ENCODE data around the gene DECR2. TPM values are rescaled to one million over a fixed set of nuclear protein-coding genes. Genes with fewer than 3 reads are reported as not detected.
"Not testable (repeated sequence)": the region's sequence is repeated elsewhere in the genome, so short reads cannot be mapped to it uniquely, and the experiment has no call there.

Gene DECR2
- total and polyA plus RNA-seq, 12 donors = 7.0 to 26.0 (median 11.6) TPM

GRCh38 chr16:381789-382717, 19.6 kb upstream of the DECR2 start, which contains the start of gene PGAP6:
Gene PGAP6 (minus strand): TSS chr16:381978. CDS start chr16:381821, 157 bp downstream.
- peaks cover 0 to 56% (median 35%) of the 10 kb centered on the region in 9 donors for H3K4me1 ChIP-seq
- intact Hi-C loops (cut with DNase I) = loop anchor here in 1 of 10 donors (2.0 kb wide), 1 partner anchor 19 kb away; the partner anchor contains the start of gene DECR2

GRCh38 chr16:383326-384051, 18.2 kb upstream of the DECR2 start:
- peak overlapping the region in 8 of 10 donors; percentile 66 to 99 (median 90) for H3K4me3 ChIP-seq
- H3K9me3 ChIP-seq = no peaks in the 10 kb centered on the region
- peak overlapping the region in 9 of 10 donors; percentile 18 to 88 (median 59) for H3K27ac ChIP-seq
- H3K36me3 ChIP-seq = no peaks in the 10 kb centered on the region
- TF ChIP-seq CTCF (IDR thresholded peaks at IDR 0.05) = no peak
- WGBS, 2 donors = 44 to 51% methylated on average over 33 of the region's 33 CpGs
- ATAC-seq (peak in 5 of 8 donors; percentile 3 to 31 (median 14)), DNase-seq (peak in 1 of 2 donors; percentile 17)
- intact Hi-C loops (cut with DNase I) = loop anchor here in 1 of 10 donors (2.0 kb wide), 1 partner anchor 17 kb away; the partner anchor contains the start of gene DECR2
- H3K4me1 ChIP-seq = peaks cover 0 to 65% (median 40%) of the 10 kb centered on the region in 9 donors
- no peaks in the 10 kb centered on the region for H3K27me3 ChIP-seq

More at GRCh38 chr16:381789-382717, 19.6 kb upstream of the DECR2 start, which contains the start of gene PGAP6:
- peak; percentile 60 to 73 for DNase-seq
- peak within 1 kb of the TSS; percentile 85 to 99 (median 91) for H3K4me3 ChIP-seq
- peaks cover 0 to 8% (median 0%) of the 10 kb centered on the region in 9 donors for H3K36me3 ChIP-seq
- H3K9me3 ChIP-seq = no peaks in the 10 kb centered on the region
- TF ChIP-seq CTCF (IDR thresholded peaks at IDR 0.05) = no peak
- WGBS, 2 donors = 0 to 1% methylated on average over 39 to 122 of the region's 123 CpGs
- ATAC-seq = peak; percentile 45 to 87 (median 67)
- no peaks in the 10 kb centered on the region for H3K27me3 ChIP-seq
- peak within 1 kb of the TSS; percentile 35 to 90 (median 82) for H3K27ac ChIP-seq

GRCh38 chr16:386641-387156, 15.0 kb upstream of the DECR2 start:
- Histone ChIP-seq H3K4me1 (peaks cover 0 to 44% (median 32%) of the 10 kb centered on the region in 9 donors), H3K9me3 (peaks cover 0 to 1% (median 0%) of the 10 kb centered on the region in 11 donors), H3K27me3 (no peaks in the 10 kb centered on the region), H3K36me3 (no peaks in the 10 kb centered on the region), H3K4me3 (no peak overlapping the region), H3K27ac (peak overlapping the region in 5 of 10 donors; percentile 9 to 51 (median 22))
- DNase-seq (no peak), ATAC-seq (no peak)
- WGBS, 2 donors = 61 to 68% methylated on average over 19 of the region's 19 CpGs
- TF ChIP-seq CTCF (IDR thresholded peaks at IDR 0.05) = peak in 1 of 9 donors; percentile 21
- intact Hi-C loops (cut with DNase I) = no loop called here

GRCh38 chr16:387761-388666, 13.7 kb upstream of the DECR2 start:
- peak overlapping the region in 4 of 10 donors; percentile 19 to 22 (median 20) for H3K4me3 ChIP-seq
- peaks cover 0 to 37% (median 26%) of the 10 kb centered on the region in 9 donors for H3K4me1 ChIP-seq
- 31 to 40% methylated on average over 20 of the region's 20 CpGs for WGBS, 2 donors
- intact Hi-C loops (cut with DNase I); H3K36me3 ChIP-seq; DNase-seq; H3K27me3 ChIP-seq; H3K9me3 ChIP-seq: not testable (repeated sequence)
- H3K27ac ChIP-seq = peak overlapping the region; percentile 17 to 73 (median 58)
- ATAC-seq = peak in 3 of 8 donors; percentile 22 to 40 (median 34)

Data from heart right ventricle (tissue), 16 donors.